ENCODE data around the gene RAI1. TPM values are rescaled to one million over a fixed set of nuclear protein-coding genes. Genes with fewer than 3 reads are reported as not detected.
"Not testable (repeated sequence)": the region's sequence is repeated elsewhere in the genome, so short reads cannot be mapped to it uniquely, and the experiment has no call there.

The RAI1 gene
- total RNA-seq, 1 donor from 2014 or later, result 38.1 TPM

DNA sequence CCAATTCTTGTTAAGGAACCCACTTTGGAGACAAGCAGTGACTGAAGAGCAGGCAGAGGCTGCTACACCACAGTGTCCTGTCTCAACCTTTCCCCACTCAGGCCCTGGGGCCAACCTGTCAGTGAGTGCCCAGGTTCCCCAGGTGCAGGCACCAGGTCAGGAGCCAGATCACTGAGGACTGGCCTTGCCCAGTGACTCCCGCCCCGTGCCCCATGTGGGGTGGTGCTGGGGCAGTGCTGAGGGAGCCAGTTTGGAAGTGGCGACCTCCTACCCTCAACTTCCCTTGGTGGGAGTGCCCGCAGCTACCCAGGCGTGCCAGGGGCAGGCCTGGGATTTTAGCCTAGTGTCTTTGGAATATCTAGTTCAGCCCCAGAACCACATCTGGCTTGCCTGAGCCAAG lies 126.2 kb downstream of the RAI1 start:
- no peak for ATAC-seq

DNA sequence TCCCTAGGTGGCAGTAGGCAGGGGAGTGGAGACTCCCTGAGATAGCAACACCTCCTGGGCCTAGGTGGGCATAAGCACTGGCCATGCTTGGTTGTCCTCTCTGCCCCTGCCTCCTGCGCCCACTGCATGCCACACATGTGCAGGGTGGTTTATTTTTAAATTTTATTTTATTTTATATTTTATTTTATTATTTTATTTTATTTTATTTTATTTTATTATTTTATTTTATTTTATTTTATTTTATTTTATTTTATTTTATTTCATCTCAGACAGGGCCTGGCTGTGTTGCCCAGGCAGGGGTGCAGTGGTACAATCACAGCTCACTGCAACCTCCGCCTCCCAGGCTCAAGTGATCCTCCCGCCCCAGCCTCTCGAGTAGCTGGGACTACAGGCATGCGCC lies 126.9 kb downstream of the RAI1 start:
- DNase-seq; H3K4me3 ChIP-seq; ATAC-seq; intact Hi-C loops (cut with DNase I); H3K27me3 ChIP-seq; H3K27ac ChIP-seq; H3K4me1 ChIP-seq; H3K9me3 ChIP-seq: not testable (repeated sequence)
- peaks cover 31% of the 10 kb centered on the region for H3K36me3 ChIP-seq

More for the DNA sequence above, 126.2 kb downstream of the RAI1 start:
- no peaks in the 10 kb centered on the region for H3K9me3 ChIP-seq
- no peak overlapping the region for H3K27ac ChIP-seq
- H3K4me1 ChIP-seq, result peaks cover 5% of the 10 kb centered on the region
- H3K36me3 ChIP-seq, result peaks cover 23% of the 10 kb centered on the region
- DNase-seq, result no peak
- TF ChIP-seq, protein P1, sequence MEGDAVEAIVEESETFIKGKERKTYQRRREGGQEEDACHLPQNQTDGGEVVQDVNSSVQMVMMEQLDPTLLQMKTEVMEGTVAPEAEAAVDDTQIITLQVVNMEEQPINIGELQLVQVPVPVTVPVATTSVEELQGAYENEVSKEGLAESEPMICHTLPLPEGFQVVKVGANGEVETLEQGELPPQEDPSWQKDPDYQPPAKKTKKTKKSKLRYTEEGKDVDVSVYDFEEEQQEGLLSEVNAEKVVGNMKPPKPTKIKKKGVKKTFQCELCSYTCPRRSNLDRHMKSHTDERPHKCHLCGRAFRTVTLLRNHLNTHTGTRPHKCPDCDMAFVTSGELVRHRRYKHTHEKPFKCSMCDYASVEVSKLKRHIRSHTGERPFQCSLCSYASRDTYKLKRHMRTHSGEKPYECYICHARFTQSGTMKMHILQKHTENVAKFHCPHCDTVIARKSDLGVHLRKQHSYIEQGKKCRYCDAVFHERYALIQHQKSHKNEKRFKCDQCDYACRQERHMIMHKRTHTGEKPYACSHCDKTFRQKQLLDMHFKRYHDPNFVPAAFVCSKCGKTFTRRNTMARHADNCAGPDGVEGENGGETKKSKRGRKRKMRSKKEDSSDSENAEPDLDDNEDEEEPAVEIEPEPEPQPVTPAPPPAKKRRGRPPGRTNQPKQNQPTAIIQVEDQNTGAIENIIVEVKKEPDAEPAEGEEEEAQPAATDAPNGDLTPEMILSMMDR (IDR thresholded peaks at IDR 0.05), result no peak
- intact Hi-C loops (cut with DNase I), result no loop called here
- no peaks in the 10 kb centered on the region for H3K27me3 ChIP-seq
- no peak overlapping the region for H3K4me3 ChIP-seq

DNA sequence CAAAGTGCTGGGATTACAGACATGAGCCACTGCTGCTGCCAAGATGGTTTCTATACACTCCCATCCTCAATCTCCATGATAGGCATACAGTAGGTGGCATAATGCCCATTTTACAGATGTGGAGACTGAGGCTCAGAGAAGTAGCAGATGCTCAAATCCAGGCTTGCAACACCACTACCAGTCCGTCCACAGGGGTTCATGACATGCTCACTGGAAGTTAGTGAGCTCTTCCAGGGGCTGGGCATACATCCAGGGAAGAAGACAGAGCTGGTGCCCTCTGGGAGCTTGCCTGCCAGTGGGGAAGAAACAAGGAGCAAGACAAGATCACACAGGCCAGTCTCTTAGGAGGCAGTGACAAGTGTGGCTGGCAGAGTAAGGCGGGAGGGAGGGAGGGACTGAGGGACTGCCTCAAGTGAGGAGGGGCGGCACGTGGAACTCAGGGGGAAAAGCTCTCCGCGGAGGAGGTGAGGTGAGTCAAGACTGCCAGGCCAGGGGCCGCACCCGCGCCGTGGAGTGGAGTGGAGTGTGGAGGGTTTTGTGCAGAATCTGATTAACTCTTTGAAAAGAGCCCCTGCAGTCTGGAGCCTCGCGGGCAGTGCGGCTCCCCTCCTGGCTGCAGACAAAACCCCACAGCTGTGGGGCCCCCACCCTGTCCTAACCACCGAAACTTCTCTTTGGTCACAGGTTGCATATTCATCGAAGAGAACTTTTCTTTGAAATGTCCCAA lies 127.6 kb downstream of the RAI1 start:
- ATAC-seq (no peak), DNase-seq (no peak)
- Histone ChIP-seq H3K4me1 (peaks cover 5% of the 10 kb centered on the region), H3K4me3 (no peak overlapping the region), H3K36me3 (peaks cover 32% of the 10 kb centered on the region), H3K9me3 (no peaks in the 10 kb centered on the region), H3K27ac (no peak overlapping the region), H3K27me3 (no peaks in the 10 kb centered on the region)
- intact Hi-C loops (cut with DNase I), result no loop called here
- TF ChIP-seq, protein P1 (IDR thresholded peaks at IDR 0.05), result no peak

DNA sequence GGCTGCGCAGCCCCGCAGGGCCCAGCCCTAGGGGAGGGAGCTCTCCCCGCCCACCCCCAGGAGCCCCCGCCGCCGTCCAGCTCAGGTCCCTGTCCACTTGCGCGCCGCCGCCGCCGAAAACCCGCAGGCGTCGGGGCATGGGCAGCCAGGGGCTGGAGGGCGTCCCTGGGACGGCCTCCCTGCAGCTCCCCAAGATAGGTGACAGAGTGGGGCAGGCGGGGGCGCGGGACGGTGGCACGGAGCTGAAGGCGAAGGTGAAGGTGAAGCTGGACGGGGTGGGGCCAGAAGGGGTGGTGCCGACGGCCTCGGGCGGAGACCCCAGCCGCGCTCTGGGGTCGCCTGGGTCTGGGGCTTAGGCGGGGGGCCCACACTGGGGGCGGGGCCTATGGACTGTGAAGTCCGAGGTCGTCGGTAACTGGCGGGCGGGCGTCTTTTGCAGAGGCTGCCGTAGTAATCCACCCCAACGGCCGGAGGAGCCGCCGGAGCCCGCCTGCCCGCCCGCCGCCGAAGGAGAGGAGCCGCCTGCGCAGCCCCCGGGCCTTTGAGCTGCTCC lies 128.3 kb downstream of the RAI1 start:
- ATAC-seq, result no peak
- no peak for DNase-seq
- TF ChIP-seq, protein P1 (IDR thresholded peaks at IDR 0.05), result no peak
- Histone ChIP-seq H3K9me3 (no peaks in the 10 kb centered on the region), H3K36me3 (peaks cover 32% of the 10 kb centered on the region), H3K4me1 (peaks cover 5% of the 10 kb centered on the region), H3K27me3 (no peaks in the 10 kb centered on the region), H3K4me3 (no peak overlapping the region), H3K27ac (peak overlapping the region; percentile 24)
- intact Hi-C loops (cut with DNase I), result loop anchor here (5.0 to 10.0 kb wide), 2 partner anchors 48 to 105 kb away; no protein-coding TSS in a partner anchor

DNA sequence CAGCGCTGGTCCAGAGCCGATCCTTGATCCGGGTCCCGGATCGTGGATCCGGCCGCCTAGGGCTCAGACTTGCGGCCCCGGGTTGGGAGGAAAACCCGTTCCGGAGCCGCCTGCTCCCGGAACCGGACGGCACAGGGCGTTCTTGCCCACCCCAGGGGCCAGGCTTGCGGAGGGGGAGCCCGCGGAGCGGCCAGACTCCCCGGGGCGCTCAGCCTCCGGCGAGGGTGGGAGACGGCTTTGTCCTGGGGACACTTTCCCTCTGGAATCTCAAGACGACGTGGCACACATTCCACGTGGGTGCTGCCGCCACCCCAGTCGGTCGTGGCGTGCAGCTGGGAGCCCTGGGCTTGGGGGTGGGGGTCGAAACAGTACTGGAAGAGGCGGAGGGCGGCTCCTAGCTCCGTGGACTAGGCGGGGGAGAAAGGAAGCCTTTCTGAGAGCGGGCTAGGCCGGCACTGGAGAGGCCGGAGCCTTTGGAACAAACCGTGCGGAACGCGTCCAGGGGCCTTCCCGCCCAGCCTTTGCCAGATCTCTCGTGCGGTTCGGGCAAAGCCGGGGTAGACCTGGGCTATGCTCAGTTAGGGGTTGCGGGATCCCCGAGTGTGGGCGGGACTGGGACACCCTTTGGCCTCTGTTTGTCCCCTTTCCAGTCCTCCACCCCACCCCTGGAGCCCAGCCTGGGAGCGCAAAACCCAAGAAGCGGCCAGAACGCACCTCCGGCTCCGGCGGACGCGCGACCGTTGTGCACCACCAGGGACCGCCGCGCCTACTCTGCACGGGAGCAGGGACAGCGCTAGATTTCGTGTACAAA lies 129.0 kb downstream of the RAI1 start:
- Histone ChIP-seq H3K36me3 (peaks cover 38% of the 10 kb centered on the region), H3K4me3 (no peak overlapping the region), H3K27ac (peak overlapping the region; percentile 24), H3K9me3 (no peaks in the 10 kb centered on the region), H3K27me3 (no peaks in the 10 kb centered on the region), H3K4me1 (peaks cover 5% of the 10 kb centered on the region)
- TF ChIP-seq, protein P1 (IDR thresholded peaks at IDR 0.05), result no peak
- intact Hi-C loops (cut with DNase I), result loop anchor here (5.0 to 10.0 kb wide), 2 partner anchors 47 to 105 kb away; no protein-coding TSS in a partner anchor
- DNase-seq (peak; percentile 71), ATAC-seq (no peak)

DNA sequence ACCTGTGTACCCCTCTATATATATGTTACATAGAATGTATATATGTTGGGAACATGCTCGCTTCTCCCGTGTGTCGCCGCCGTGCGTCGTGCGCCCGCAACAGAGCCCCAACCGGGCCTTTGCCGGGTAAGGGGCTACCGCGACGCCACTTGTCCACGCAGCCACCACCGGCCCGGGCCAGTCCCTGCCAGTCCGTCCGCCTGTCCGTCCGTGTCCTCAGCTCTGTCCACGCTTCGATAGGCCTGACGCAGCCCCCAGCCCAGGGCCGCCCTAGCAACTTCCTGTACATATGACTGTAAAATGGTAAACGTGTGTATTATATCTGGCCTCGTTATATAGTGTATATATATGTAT lies 129.6 kb downstream of the RAI1 start:
- Histone ChIP-seq H3K36me3 (peaks cover 39% of the 10 kb centered on the region), H3K4me3 (no peak overlapping the region), H3K4me1 (peaks cover 5% of the 10 kb centered on the region), H3K9me3 (no peaks in the 10 kb centered on the region), H3K27ac (no peak overlapping the region), H3K27me3 (no peaks in the 10 kb centered on the region)
- no peak for DNase-seq
- intact Hi-C loops (cut with DNase I), result loop anchor here (5.0 to 10.0 kb wide), 2 partner anchors 46 to 104 kb away; no protein-coding TSS in a partner anchor
- TF ChIP-seq, protein P1 (IDR thresholded peaks at IDR 0.05), result no peak
- ATAC-seq, result no peak
